ENCODE data around the gene WWOX.

Gene WWOX

GRCh38 chr16:78368121-78369102 lies 269.0 kb downstream of the WWOX start:
- DNase-seq = no peak

- no peak for DNase-seq
These were observed 272.8 kb downstream of the WWOX start for GRCh38 chr16:78372277-78372676.

- no peak for DNase-seq
These were observed 275.7 kb downstream of the WWOX start for GRCh38 chr16:78375055-78375679.

- no peak for DNase-seq
These were observed 277.0 kb downstream of the WWOX start for GRCh38 chr16:78376452-78376851.

DNA sequence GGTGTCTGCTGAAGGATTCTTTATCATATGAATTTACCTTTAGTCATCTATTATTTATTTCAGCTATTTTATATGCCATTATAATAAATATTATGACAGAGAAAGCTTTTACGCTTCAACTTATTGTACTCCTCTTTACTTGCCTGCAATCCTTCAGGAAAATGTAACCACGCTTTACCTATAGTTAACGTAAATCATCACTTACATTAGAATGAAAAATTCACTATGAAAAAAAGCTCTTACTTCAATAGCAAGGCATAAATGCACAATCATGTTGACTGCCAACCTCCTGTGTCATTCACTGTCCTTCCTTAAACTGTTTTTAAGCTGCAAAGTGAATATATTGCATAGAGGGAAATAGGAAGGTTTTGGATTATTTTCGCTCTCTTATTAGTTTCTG lies 277.9 kb downstream of the WWOX start:
- no peak for DNase-seq

GRCh38 chr16:78381060-78381459 lies 281.6 kb downstream of the WWOX start:
- DNase-seq = no peak

- no peak for DNase-seq
These were observed 283.7 kb downstream of the WWOX start for GRCh38 chr16:78383118-78383517.

- DNase-seq = no peak
These were observed 285.8 kb downstream of the WWOX start for GRCh38 chr16:78385086-78385805.

DNA sequence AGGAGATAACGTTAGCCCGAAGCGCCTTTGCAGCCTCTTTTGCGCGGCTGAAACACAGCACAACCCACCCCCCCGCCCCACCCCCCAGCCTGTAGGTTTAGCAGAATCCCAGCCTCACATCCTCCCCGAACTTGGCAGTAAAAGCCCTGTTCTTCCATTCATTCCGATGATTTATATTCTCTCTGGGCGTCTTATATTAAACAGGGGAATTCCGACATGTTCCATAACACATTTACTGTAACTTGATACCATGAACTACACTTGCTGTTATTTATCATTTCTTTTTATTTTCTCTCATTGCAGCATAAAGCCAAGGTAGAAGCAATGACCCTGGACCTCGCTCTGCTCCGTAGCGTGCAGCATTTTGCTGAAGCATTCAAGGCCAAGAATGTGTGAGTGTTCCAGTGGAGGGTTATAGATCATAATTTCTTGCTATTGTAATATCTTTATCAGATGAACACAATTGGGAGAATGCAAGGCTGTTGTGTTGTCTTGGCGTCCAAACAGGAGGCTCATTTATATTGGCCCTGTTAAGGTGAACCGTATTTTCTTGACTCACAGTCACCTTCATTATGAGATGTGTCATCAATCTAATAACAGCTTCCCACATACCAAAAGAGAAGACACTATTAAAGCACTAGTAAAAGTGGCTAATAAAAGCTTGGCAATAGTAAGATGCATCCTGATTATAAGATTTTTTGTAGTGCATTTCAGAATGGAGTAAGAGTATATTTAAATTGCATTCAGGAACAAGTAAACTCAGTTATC lies 287.3 kb downstream of the WWOX start:
- no peak for DNase-seq

DNA sequence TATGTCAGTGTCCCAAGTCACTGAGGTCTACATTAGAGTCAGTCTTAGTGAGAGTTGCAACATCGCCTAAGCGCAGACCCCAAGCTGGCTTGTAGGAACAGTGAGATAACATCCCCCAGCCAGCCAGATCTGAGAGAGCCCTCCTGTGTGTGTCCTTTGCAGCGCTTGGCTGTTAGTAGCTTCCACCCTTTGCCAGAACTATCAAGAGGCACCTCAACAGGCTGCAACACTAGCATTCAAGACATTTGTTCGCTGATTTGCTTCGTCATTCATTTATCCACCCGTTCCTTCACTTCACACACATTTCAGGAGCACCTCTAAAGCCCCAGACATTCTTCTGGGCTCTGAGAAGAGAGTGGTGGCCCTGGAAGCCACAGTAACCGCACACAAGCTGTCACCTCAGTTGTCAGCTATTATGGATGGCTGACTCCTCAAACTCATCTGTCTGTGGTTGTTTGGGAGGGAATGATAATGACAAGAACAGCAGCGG lies 289.6 kb downstream of the WWOX start:
- DNase-seq = peak; percentile 61

DNA sequence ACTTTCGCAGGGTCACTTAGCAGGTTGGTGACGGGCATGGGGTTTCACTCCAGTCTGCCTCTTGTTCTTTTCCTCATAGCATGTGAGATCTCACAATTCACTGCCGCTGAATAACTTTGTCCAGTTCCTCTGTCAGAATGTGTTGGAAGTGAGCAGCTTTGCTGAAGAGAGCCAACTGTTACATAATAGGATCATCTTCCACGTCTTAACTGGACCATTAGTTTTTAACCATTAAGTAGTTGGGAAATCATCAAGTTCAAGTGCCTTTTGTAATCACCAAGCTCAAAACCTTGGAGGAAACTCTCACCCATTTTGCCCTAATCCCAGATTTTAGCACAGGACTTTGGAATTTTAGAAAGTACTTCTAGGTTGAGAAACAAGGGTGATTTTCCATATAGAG lies 290.6 kb downstream of the WWOX start:
- DNase-seq = no peak

DNA sequence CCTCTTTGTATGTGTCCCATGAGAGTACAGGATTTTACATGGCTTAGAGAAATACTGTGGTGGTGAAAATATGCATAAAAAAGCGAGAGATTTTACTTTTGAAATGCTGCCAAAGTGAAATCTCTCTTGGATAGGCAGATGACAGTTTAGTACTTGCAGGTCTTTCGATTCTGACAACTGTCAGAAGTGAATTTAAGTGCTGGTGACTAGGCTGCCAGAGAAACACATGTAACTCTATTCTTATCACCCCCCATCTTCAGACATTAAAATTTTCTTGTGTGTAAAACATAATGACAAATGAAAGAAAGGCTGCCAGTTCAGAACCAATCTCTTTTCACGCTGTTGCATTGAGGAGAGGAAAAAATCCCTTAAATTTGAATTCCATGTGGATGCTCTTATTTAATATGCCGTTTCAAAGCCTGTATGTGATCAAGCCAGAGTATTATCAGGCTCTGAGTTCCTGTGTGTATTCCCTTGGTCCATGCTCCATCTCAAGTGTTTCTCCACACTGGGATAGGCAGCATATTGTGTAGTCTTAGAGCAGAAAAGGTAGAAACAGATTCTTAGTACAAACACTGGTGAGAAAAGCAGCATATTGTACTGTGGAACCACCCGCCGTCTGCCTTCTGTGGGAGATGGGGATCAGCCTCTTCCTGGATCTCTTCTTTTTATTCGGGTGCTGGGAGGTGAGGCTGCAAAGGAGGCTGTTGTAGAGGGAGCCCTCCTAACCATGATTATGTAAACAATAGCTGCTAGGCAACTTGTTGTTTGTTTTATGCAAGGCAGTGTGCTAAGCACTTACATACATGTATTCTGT lies 291.3 kb downstream of the WWOX start:
- DNase-seq = no peak

- DNase-seq = no peak
These were observed 293.2 kb downstream of the WWOX start for GRCh38 chr16:78392585-78393195.

DNA sequence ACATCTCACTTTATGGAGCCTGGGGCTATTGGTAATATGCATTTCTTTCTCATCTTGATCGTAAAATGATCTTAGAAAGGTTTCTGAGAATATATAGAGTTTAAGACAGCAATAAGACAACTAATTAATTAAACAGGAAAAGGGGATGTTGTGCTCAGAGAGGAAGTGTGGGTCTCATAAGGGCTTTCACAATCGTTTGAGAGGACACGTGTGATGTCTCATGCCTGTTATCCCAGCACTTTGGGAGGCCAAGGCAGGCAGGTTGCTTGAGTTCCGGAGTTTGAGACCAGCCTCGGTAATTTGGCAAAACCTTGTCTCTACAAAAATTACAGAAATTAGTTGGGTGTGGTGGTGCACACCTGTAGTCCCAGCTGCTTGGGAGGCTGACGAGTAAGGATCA lies 295.6 kb downstream of the WWOX start:
- DNase-seq = no peak

DNA sequence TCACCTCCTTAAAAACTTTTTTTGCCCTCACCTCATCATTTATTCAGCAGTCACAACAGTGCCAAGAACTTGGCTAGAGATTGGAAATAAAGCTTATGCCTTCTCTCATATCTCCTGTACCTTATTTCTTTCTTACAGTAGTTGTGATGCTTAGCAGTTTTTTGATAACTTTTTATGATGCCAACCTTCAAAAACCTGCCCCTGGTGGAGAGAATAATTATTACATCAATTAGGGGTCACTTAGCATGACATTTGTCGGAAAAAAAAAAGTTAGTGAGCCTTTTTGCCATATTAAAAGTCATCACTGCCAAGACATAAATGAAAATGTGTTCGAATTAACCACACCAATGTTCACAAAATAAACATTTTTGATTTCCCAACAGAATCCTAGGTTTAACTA lies 296.6 kb downstream of the WWOX start:
- peak; percentile 36 for DNase-seq

- no peak for DNase-seq
These were observed 297.2 kb downstream of the WWOX start for GRCh38 chr16:78396673-78397072.

GRCh38 chr16:78399384-78399783 lies 299.9 kb downstream of the WWOX start:
- no peak for DNase-seq

DNA sequence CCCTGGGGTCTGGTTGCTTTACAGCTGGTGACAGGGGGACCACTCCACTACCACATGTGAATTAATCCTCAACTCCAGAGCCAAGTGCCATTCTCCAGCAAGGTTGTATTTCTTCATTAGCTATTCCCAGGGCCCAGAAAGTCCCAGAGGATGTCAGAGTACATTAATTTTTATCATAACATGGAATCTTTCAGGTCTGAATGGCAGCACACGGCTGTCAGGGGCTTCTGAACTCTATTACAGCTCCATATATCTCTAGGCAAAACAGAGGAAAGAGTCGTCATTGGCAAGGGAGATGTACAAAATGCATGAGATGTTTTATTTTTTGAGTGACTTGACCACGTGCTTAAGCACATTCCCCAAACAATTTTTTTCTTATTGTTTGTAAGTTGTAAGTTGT lies 303.4 kb downstream of the WWOX start:
- DNase-seq = no peak

GRCh38 chr16:78405040-78405439 lies 305.6 kb downstream of the WWOX start:
- DNase-seq = no peak

DNA sequence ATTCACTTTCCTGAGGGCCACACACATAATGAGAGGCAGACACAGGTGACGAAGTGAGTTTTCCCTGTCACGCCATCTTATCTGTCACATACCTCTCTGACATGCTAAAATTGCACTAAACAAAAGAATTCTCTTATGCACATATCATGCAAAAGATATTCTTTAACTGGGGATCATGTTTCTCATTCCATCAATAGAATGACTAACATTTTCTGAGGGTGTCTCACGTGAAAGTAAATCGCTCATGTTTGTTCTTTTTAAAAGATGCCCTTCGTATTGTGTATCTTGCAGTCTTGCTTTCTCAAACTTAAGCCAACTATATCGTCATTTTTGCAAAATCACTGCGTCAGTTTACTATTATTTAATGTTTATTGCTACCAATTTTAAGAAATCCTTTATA lies 306.4 kb downstream of the WWOX start:
- DNase-seq = no peak

DNA sequence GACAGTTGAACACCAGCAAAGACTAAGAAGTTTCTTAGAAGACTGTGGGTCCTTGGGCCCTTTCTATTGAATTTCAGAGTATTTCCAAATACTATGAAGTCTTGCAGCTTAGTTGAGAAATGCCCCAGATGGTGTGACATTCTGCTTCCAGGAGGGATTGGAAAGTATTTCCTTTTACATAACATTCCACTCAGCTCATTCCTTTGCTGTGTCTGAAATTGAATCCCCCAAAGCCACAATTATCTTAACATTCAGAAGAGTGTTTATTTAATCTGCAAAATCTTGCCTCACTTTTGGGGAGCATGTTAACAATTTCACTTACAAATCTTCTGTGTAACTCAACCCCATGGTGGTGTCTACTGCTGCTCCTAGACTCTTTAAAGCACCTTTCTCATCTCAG lies 307.7 kb downstream of the WWOX start:
- no peak for DNase-seq
